GM12801 (cell line): ENCODE measurements around the gene GRK5.
A peak's percentile ranks its signal among the peaks of the same experiment; 100 is the strongest.

Source experiments
- CTCF ChIP-seq: IDR thresholded peaks from one replicate; pipeline ENCODE4 v1.5.1; 2011; ENCODE audit warnings: control low read depth; ENCODE audit not compliant: insufficient read length; ENCODE audit errors: extremely low read depth

GRK5 gene

GRCh38 chr10:119203006-119203405 is 4.4 kb upstream of the GRK5 start:
- TF ChIP-seq CTCF = no peak

- TF ChIP-seq CTCF = no peak
These were observed 1.3 kb upstream of the GRK5 start for GRCh38 chr10:119205894-119206602.

- TF ChIP-seq CTCF = no peak
These were observed 587 bp upstream of the GRK5 start for GRCh38 chr10:119206603-119207365.

- no peak for TF ChIP-seq CTCF
These were observed 562 bp downstream of the GRK5 start for GRCh38 chr10:119207713-119208552.

- no peak for TF ChIP-seq CTCF
These were observed 1.2 kb downstream of the GRK5 start for GRCh38 chr10:119208553-119208940.

- peak; percentile 1 for TF ChIP-seq CTCF
These were observed 1.8 kb downstream of the GRK5 start for GRCh38 chr10:119209035-119209735.
